Activated T-helper 1 cell treated with anti-CD3 and anti-CD28 coated beads, Interleukin-12 subunit alpha, Interleukin-12 subunit beta, Interleukin-2, Interleukin-4 antibody, amounts not matched to agents 30 ng/mL and 10 ng/mL and 1 ng/mL, durations not matched to agents 14 hours and 24 hours and 36 hours (primary cell): ENCODE measurements around the gene USP47. TPM values are rescaled to one million over a fixed set of nuclear protein-coding genes. Genes with fewer than 3 reads are reported as not detected.

Experiments
- DNase-seq: peaks from one replicate; pipeline ENCODE4 v3.0.0; 2021; ENCODE audit warnings: low spot score
- H3K27ac Mint-ChIP-seq: one replicate; pipeline ENCODE4 v1.8.0; 2021; ENCODE audit warnings: mild to moderate bottlenecking, mixed read lengths
- H3K27me3 Mint-ChIP-seq: one replicate; pipeline ENCODE4 v1.8.0; 2022; ENCODE audit warnings: mild to moderate bottlenecking, moderate library complexity, mixed read lengths; ENCODE audit not compliant: insufficient read depth
- H3K36me3 Mint-ChIP-seq: one replicate; pipeline ENCODE4 v1.8.0; 2021; ENCODE audit warnings: low read depth, mixed read lengths
- H3K4me1 Mint-ChIP-seq: one replicate; pipeline ENCODE4 v1.8.0; 2021; ENCODE audit warnings: low read depth, mixed read lengths
- H3K4me3 Mint-ChIP-seq: one replicate; pipeline ENCODE4 v1.8.0; 2021; ENCODE audit warnings: mild to moderate bottlenecking, moderate library complexity, mixed read lengths
- H3K9me3 Mint-ChIP-seq: one replicate; pipeline ENCODE4 v1.8.0; 2021; ENCODE audit warnings: mixed read lengths
- intact Hi-C: fragments of 100-400 bp; cut with micrococcal nuclease; formaldehyde crosslinking; loops from one replicate; pipeline ENCODE4 v1.15.1; 2024
- total RNA-seq: library from RNA; stranded (reverse); gene quantifications from 2 replicates; pipeline ENCODE4 v1.2.3, GENCODE V29; 2022

USP47 gene
- total RNA-seq, 1 donor from 2014 or later = 52.0 TPM

DNA sequence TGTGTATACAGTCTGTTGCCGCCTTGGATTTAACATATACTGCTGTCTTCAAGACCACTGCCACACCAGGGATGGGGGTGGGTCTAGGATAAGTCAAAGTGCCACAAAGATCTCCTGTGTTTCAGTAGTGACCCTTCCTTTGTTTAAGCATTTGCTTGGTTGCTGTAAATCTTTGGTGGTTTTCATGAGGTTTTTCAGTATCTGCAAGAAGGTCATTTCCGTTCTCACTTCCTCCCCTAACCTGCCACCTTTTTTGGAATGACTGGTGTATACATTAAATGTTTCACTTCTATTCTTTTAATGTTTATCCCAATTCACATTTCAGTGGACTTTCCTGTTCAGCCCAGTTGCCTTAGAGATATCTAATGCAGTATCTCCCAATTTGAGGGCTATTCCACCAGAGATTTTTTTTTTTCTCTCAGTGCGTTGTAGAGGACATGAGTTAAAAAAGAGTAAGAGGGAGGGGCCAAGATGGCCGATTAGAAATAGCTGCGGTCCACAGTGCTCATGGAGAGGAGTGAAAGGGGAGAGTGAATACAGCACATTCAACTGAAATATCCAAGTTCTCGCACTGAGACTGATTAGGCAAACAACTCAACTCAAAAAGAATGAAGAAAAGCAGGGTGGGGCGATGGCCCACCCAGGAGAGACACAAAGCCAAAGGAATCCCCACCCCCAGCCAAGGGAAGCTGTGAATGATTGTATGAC is 43.2 kb downstream of the USP47 start:
- no peak for DNase-seq
- no peak overlapping the region for H3K4me3 Mint-ChIP-seq
- no peak overlapping the region for H3K27ac Mint-ChIP-seq
- intact Hi-C loops = no loop called here
- H3K4me1 Mint-ChIP-seq = peaks cover 29% of the 10 kb centered on the region
- H3K27me3 Mint-ChIP-seq = no peaks in the 10 kb centered on the region
- H3K36me3 Mint-ChIP-seq = peaks cover 44% of the 10 kb centered on the region
- no peaks in the 10 kb centered on the region for H3K9me3 Mint-ChIP-seq

- no peak for DNase-seq
- Mint-ChIP-seq H3K4me1 (peaks cover 11% of the 10 kb centered on the region), H3K27me3 (no peaks in the 10 kb centered on the region), H3K4me3 (no peak overlapping the region), H3K27ac (no peak overlapping the region), H3K36me3 (peaks cover 13% of the 10 kb centered on the region), H3K9me3 (no peaks in the 10 kb centered on the region)
- intact Hi-C loops = no loop called here
Measured at GRCh38 chr11:11894486-11894885, 52.7 kb downstream of the USP47 start.

GRCh38 chr11:11895672-11896071 is 53.9 kb downstream of the USP47 start:
- Mint-ChIP-seq H3K27ac (no peak overlapping the region), H3K36me3 (peaks cover 11% of the 10 kb centered on the region), H3K9me3 (no peaks in the 10 kb centered on the region), H3K27me3 (no peaks in the 10 kb centered on the region), H3K4me1 (peaks cover 14% of the 10 kb centered on the region), H3K4me3 (no peak overlapping the region)
- DNase-seq = no peak
- intact Hi-C loops = loop anchor here (5.0 kb wide), 1 partner anchor 98 kb away; no protein-coding TSS in a partner anchor

DNA sequence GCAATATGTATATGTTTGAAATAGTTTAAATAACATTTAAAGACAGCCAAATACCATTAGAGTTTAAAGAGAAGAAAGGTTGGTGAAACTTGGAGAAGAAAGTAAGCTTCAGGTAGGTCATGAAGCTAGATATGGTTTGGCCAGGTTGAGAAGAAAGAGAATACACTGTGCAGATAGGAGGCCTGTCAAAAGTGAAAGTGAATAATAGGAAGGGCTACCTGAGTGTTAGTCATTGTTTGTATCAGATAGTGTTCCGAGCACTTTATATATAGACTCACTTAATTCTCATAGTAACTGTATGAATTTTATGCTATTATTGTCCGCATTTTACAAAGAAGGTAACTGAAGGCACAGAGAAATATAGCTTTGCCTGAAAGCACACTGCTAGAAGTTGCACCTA is 56.9 kb downstream of the USP47 start:
- no peak for DNase-seq
- Mint-ChIP-seq H3K36me3 (peaks cover 12% of the 10 kb centered on the region), H3K4me1 (peaks cover 14% of the 10 kb centered on the region), H3K27me3 (no peaks in the 10 kb centered on the region), H3K27ac (no peak overlapping the region), H3K4me3 (no peak overlapping the region), H3K9me3 (no peaks in the 10 kb centered on the region)
- intact Hi-C loops = loop anchor here (5.0 kb wide), 1 partner anchor 101 kb away; no protein-coding TSS in a partner anchor

DNA sequence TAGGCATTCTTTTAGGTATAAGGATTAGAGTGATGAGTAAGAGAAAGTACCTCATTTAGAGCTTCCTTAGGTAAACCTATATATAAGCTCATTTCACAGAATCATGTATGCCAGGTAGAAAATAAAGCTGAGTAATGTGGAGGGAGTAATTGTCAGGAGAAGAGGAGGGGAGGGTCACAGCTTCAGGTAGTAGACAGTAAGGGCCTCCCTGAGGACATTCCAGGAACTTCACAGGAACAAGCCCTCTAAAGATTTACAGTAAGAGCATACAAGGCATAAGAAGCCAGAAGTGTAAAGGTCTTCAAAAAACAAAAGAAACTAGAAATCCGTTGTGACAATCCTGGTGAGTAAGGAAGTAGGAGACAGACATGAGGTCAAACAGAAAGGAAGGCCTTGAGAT is 57.6 kb downstream of the USP47 start:
- Mint-ChIP-seq H3K4me1 (peaks cover 14% of the 10 kb centered on the region), H3K27ac (no peak overlapping the region), H3K27me3 (no peaks in the 10 kb centered on the region), H3K9me3 (no peaks in the 10 kb centered on the region), H3K4me3 (no peak overlapping the region), H3K36me3 (peaks cover 14% of the 10 kb centered on the region)
- intact Hi-C loops = loop anchor here (5.0 kb wide), 1 partner anchor 102 kb away; no protein-coding TSS in a partner anchor
- DNase-seq = no peak

GRCh38 chr11:11901929-11902328 is 60.2 kb downstream of the USP47 start:
- no peak overlapping the region for H3K27ac Mint-ChIP-seq
- DNase-seq = no peak
- intact Hi-C loops = no loop called here
- H3K4me1 Mint-ChIP-seq = peaks cover 14% of the 10 kb centered on the region
- H3K4me3 Mint-ChIP-seq = no peak overlapping the region
- H3K9me3 Mint-ChIP-seq = no peaks in the 10 kb centered on the region
- no peaks in the 10 kb centered on the region for H3K27me3 Mint-ChIP-seq
- peaks cover 12% of the 10 kb centered on the region for H3K36me3 Mint-ChIP-seq

GRCh38 chr11:11909727-11910126 is 68.0 kb downstream of the USP47 start:
- Mint-ChIP-seq H3K27ac (no peak overlapping the region), H3K4me1 (no peaks in the 10 kb centered on the region), H3K4me3 (no peak overlapping the region), H3K9me3 (no peaks in the 10 kb centered on the region), H3K36me3 (peaks cover 24% of the 10 kb centered on the region), H3K27me3 (no peaks in the 10 kb centered on the region)
- intact Hi-C loops = no loop called here
- DNase-seq = no peak

DNA sequence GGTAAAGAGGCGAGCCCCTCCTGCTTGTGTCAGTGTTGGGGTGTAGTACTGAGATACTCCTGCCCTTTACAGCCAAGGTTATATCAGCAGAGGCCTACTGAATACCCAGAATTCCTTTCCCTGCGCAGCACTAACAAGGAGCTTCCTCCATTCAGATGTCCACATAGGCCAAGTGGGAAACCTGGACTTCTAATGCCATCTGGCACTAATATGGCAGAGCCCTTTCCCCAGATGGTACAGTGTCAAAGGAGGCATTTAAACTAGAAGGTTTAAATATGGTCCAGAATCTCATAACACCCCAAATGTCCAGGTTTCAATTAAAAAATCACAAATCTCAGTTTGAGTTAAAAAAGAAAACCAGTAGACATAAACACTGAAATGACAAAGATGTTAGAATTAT is 68.8 kb downstream of the USP47 start:
- intact Hi-C loops = no loop called here
- Mint-ChIP-seq H3K9me3 (no peaks in the 10 kb centered on the region), H3K4me1 (no peaks in the 10 kb centered on the region), H3K27me3 (no peaks in the 10 kb centered on the region), H3K36me3 (peaks cover 26% of the 10 kb centered on the region), H3K27ac (no peak overlapping the region), H3K4me3 (no peak overlapping the region)
- no peak for DNase-seq

- H3K9me3 Mint-ChIP-seq = no peaks in the 10 kb centered on the region
- no peak overlapping the region for H3K27ac Mint-ChIP-seq
- DNase-seq = no peak
- peaks cover 33% of the 10 kb centered on the region for H3K36me3 Mint-ChIP-seq
- H3K27me3 Mint-ChIP-seq = no peaks in the 10 kb centered on the region
- H3K4me1 Mint-ChIP-seq = no peaks in the 10 kb centered on the region
- H3K4me3 Mint-ChIP-seq = no peak overlapping the region
- intact Hi-C loops = no loop called here
Measured at GRCh38 chr11:11913395-11913794, 71.6 kb downstream of the USP47 start.

- Mint-ChIP-seq H3K4me1 (no peaks in the 10 kb centered on the region), H3K27ac (no peak overlapping the region), H3K27me3 (no peaks in the 10 kb centered on the region), H3K36me3 (peaks cover 30% of the 10 kb centered on the region), H3K4me3 (no peak overlapping the region), H3K9me3 (no peaks in the 10 kb centered on the region)
- intact Hi-C loops = no loop called here
- DNase-seq = no peak
Measured at GRCh38 chr11:11915625-11916024, 73.9 kb downstream of the USP47 start.

GRCh38 chr11:11916981-11917399 is 75.2 kb downstream of the USP47 start:
- peaks cover 24% of the 10 kb centered on the region for H3K36me3 Mint-ChIP-seq

DNA sequence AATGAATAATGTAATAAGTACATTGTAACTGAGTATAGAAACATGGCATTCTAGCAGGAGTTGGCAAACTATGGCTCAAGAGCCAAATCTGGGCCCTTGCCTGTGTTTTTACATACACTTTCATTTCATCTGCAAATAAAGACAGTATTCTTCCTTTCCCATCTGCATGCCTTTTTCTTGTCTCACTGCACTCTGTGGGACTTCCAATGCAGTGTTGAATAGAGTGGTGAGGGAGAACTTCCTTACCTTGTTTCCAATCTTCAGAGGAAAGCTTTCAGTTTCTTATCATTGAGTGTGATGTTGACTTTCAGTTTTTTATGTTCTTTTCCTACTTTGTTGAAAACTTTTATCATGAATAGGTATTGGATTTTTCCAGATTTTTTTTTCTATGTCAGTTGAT is 82.1 kb downstream of the USP47 start:
- intact Hi-C loops = no loop called here
- peaks cover 31% of the 10 kb centered on the region for H3K4me1 Mint-ChIP-seq
- DNase-seq = no peak
- peaks cover 29% of the 10 kb centered on the region for H3K36me3 Mint-ChIP-seq
- H3K4me3 Mint-ChIP-seq = no peak overlapping the region
- H3K9me3 Mint-ChIP-seq = no peaks in the 10 kb centered on the region
- H3K27ac Mint-ChIP-seq = no peak overlapping the region
- H3K27me3 Mint-ChIP-seq = no peaks in the 10 kb centered on the region

More at GRCh38 chr11:11916981-11917399, 75.2 kb downstream of the USP47 start:
- intact Hi-C loops = no loop called here
- Mint-ChIP-seq H3K4me1 (no peaks in the 10 kb centered on the region), H3K27me3 (no peaks in the 10 kb centered on the region), H3K9me3 (no peaks in the 10 kb centered on the region), H3K27ac (no peak overlapping the region), H3K4me3 (no peak overlapping the region)
- no peak for DNase-seq

- no peaks in the 10 kb centered on the region for H3K27me3 Mint-ChIP-seq
- no peaks in the 10 kb centered on the region for H3K9me3 Mint-ChIP-seq
- no peak for DNase-seq
- intact Hi-C loops = no loop called here
- H3K36me3 Mint-ChIP-seq = peaks cover 48% of the 10 kb centered on the region
- peaks cover 16% of the 10 kb centered on the region for H3K4me1 Mint-ChIP-seq
- H3K4me3 Mint-ChIP-seq = no peak overlapping the region
- H3K27ac Mint-ChIP-seq = no peak overlapping the region
Measured at GRCh38 chr11:11929920-11930319, 88.1 kb downstream of the USP47 start.
